HepG2 (cell line): ENCODE results near the gene AGTRAP. TPM values are rescaled to one million over a fixed set of nuclear protein-coding genes. Genes with fewer than 3 reads are reported as not detected.

Experiments
- ATAC-seq: fragments of 200-7000 bp; cut with Tn5 transposase; 3 replicates; pipeline ENCODE4 v1.9.1; 2020; ENCODE audit warnings: mild to moderate bottlenecking, moderate library complexity
- BruUV-seq: library from RNA; stranded (reverse); fragments of 400-500 nt; replicated peaks from 2 replicates; lab custom pipeline; 2021; lab: Mats Ljungman, UMichigan
- CTCF ChIA-PET: fragments of 300-600 bp; formaldehyde crosslinking; extraction: SDS; loops from one replicate; lab custom pipeline; 2021; ENCODE audit warnings: low total read pairs, inconsistent platforms, low intra/inter-chr PET ratio; lab: Yijun Ruan, JAX
- POLR2A ChIA-PET: fragments of 350-600 bp; sonication (Branson Sonifier 250); formaldehyde crosslinking; loops from one replicate; lab custom pipeline; 2020; ENCODE audit warnings: antibody characterized with exemption, inconsistent platforms; lab: Yijun Ruan, JAX
- DNase-seq: peaks from one replicate; pipeline ENCODE4 v3.0.0-alpha.2; 2015; ENCODE audit warnings: low spot score
- FAIRE-seq: peaks from 3 replicates; lab custom pipeline; 2011; peaks lifted over from hg19 to GRCh38; lab: Jason Lieb, UNC
- H2AFZ ChIP-seq: one replicate; pipeline ENCODE4 v1.6.1; 2011; ENCODE audit warnings: low read length, inconsistent platforms
- H3K27ac ChIP-seq: fragments of 300-600 bp; 3 replicates; pipeline ENCODE4 v1.8.0; 2011; ENCODE audit warnings: mixed run types, mild to moderate bottlenecking, mixed read lengths, low read length, inconsistent platforms; ENCODE audit not compliant: insufficient read depth; ENCODE audit errors: extremely low read length
- H3K27me3 ChIP-seq, 2 experiments: fragments of 200-600 bp in 1 of 2; 2 replicates in 1 of 2; 3 replicates in 1 of 2; pipeline versions ENCODE4 v1.6.0 to v1.8.0; 2011; ENCODE audit warnings: low read length in 2 of 2, mild to moderate bottlenecking in 2 of 2, moderate library complexity in 2 of 2, inconsistent platforms in 1 of 2; ENCODE audit not compliant: insufficient read depth in 2 of 2, control insufficient read depth in 1 of 2
- H3K36me3 ChIP-seq, 2 experiments: fragments of 200-600 bp in 1 of 2; replicated peaks in 1 of 2; 2 replicates in 1 of 2; 3 replicates in 1 of 2; pipeline versions ENCODE4 v1.5.1 to v1.8.0; 2011; ENCODE audit warnings: low read length in 2 of 2, inconsistent platforms in 1 of 2; ENCODE audit not compliant: insufficient read depth in 2 of 2, control insufficient read depth in 1 of 2
- H3K4me1 ChIP-seq: 2 replicates; pipeline ENCODE4 v1.5.1; 2012; ENCODE audit warnings: low read length, inconsistent platforms; ENCODE audit not compliant: insufficient read depth
- H3K4me2 ChIP-seq: 2 replicates; pipeline ENCODE4 v1.6.0; 2011; ENCODE audit warnings: low read depth, low read length, inconsistent platforms
- H3K4me3 ChIP-seq, 3 experiments: fragments of 200-600 bp in 1 of 3; sonication (generic), shearing (Covaris generic) in 1 of 3; replicated peaks in 1 of 3; 2 replicates each; pipeline ENCODE4 v1.5.1; 2011 to 2016; ENCODE audit warnings: low read length in 3 of 3, inconsistent platforms in 2 of 3, low read depth in 2 of 3, mild to moderate bottlenecking in 2 of 3, control low read depth in 1 of 3, mixed read lengths in 1 of 3; ENCODE audit not compliant: insufficient read depth in 1 of 3
- H3K79me2 ChIP-seq: one replicate; pipeline ENCODE4 v1.6.1; 2011; ENCODE audit warnings: low read length, inconsistent platforms; ENCODE audit not compliant: insufficient read depth
- H3K9ac ChIP-seq: 2 replicates; pipeline ENCODE4 v1.6.0; 2011; ENCODE audit warnings: mild to moderate bottlenecking, low read depth, low read length, inconsistent platforms; ENCODE audit not compliant: insufficient read depth
- H3K9me3 ChIP-seq: 2 replicates; pipeline ENCODE4 v1.5.1; 2012; ENCODE audit warnings: mild to moderate bottlenecking, low read length
- H4K20me1 ChIP-seq: 2 replicates; pipeline ENCODE4 v1.6.0; 2011; ENCODE audit warnings: inconsistent platforms, mild to moderate bottlenecking, low read length, moderate library complexity; ENCODE audit not compliant: insufficient read depth
- ARID5B ChIP-seq: IDR thresholded peaks from 2 replicates; pipeline ENCODE4 v1.4.0; 2020; ENCODE audit warnings: mild to moderate bottlenecking, missing genetic modification reagents
- HMG20A ChIP-seq: IDR thresholded peaks from 2 replicates; pipeline ENCODE4 v1.6.1; 2016; ENCODE audit warnings: borderline replicate concordance
- MLXIP ChIP-seq: sonication (generic); formaldehyde crosslinking; IDR thresholded peaks from 2 replicates; pipeline ENCODE4 v1.9.0; 2021; ENCODE audit warnings: missing genetic modification reagents, borderline replicate concordance
- RNF219 ChIP-seq: sonication (generic); formaldehyde crosslinking; IDR thresholded peaks from 2 replicates; pipeline ENCODE4 v1.5.0; 2020; ENCODE audit warnings: mild to moderate bottlenecking, missing genetic modification reagents
- SATB2 ChIP-seq: sonication (generic); formaldehyde crosslinking; IDR thresholded peaks from 2 replicates; pipeline ENCODE4 v1.5.0; 2020; ENCODE audit warnings: missing genetic modification reagents
- TBL1XR1 ChIP-seq: fragments of 150-350 bp; IDR thresholded peaks from 2 replicates; pipeline ENCODE4 v1.6.1; 2014; ENCODE audit warnings: borderline replicate concordance, low read length; ENCODE audit not compliant: partially characterized antibody
- TCF7L2 ChIP-seq: IDR thresholded peaks from 2 replicates; pipeline ENCODE4 v1.6.1; 2011; ENCODE audit warnings: mild to moderate bottlenecking, low read depth, low read length, moderate library complexity
- XRCC5 ChIP-seq: fragments of 200-400 bp; formaldehyde crosslinking; optimal IDR thresholded peaks from 2 replicates; pipeline ENCODE3; 2017; ENCODE audit warnings: mild to moderate bottlenecking, low read length
- YEATS2 ChIP-seq: sonication (generic); formaldehyde crosslinking; IDR thresholded peaks from 2 replicates; pipeline ENCODE4 v1.4.0; 2020; ENCODE audit warnings: missing genetic modification reagents, borderline replicate concordance
- ZBTB43 ChIP-seq: sonication (generic); formaldehyde crosslinking; conservative IDR thresholded peaks from 2 replicates; pipeline ENCODE4 v1.4.0; 2020; ENCODE audit warnings: missing genetic modification reagents
- ZNF577 ChIP-seq: sonication (generic); formaldehyde crosslinking; IDR thresholded peaks from 2 replicates; pipeline ENCODE4 v1.4.0; 2020; ENCODE audit warnings: mild to moderate bottlenecking, low read depth, missing genetic modification reagents, borderline replicate concordance
- ZNF772 ChIP-seq: sonication (generic); formaldehyde crosslinking; IDR thresholded peaks from 2 replicates; pipeline ENCODE4 v1.5.0; 2020; ENCODE audit warnings: mild to moderate bottlenecking, missing genetic modification reagents
- ZNF775 ChIP-seq: sonication (generic); formaldehyde crosslinking; IDR thresholded peaks from 2 replicates; pipeline ENCODE4 v1.4.0; 2020; ENCODE audit warnings: missing genetic modification reagents, mild to moderate bottlenecking, moderate library complexity, borderline replicate concordance
- WGBS: methylation state at CpG from one replicate; pipeline ENCODE4 v1.1.6; 2017; ENCODE audit warnings: low lambda C conversion rate; 5-methylcytosine and 5-hydroxymethylcytosine counted together
- in situ Hi-C: cut with HindIII; loops from 2 replicates; pipeline ENCODE4 v1.10.0; 2017; ENCODE audit warnings: low pct_unique_long_range_greater_than_20kb; ENCODE audit not compliant: extremely low pct_ligation_motif_present
- intact Hi-C: fragments of 100-400 bp; cut with micrococcal nuclease; formaldehyde crosslinking; loops from one replicate; pipeline ENCODE4 v1.10.0; 2022; ENCODE audit not compliant: unreplicated experiment
- polyA plus RNA-seq, 8 experiments: library from polyadenylated mRNA; depleted of rRNA in 3 of 8; stranded (reverse) in 7 of 8; unstranded in 1 of 8; fragments of >200 nt; fragmentation: Illumina TruSeq in 4 of 8; extraction: Trizol in 4 of 8; gene quantifications; 2 replicates each; pipeline versions ENCODE4 v1.2.1 to v1.2.3, GENCODE V29; 2011 to 2016; ENCODE audit warnings: low read depth in 4 of 8, missing spikeins in 1 of 8, mixed read lengths in 1 of 8; ENCODE audit not compliant: insufficient read depth in 1 of 8
- total RNA-seq, 5 experiments: library from RNA; depleted of rRNA; stranded (reverse); fragments of >200 nt; fragmentation: Illumina TruSeq; extraction: Trizol; gene quantifications; 2 replicates each; pipeline ENCODE4 v1.2.3, GENCODE V29; 2016; ENCODE audit warnings: low read depth in 1 of 5

AGTRAP gene
- total and polyA plus RNA-seq, 2 of the 13 experiments (the other 11 are each of a cell fraction or from before 2014, with no cell fraction given): 28.3 to 32.0 TPM

GRCh38 chr1:11753555-11754208 is 17.7 kb downstream of the AGTRAP start:
- ATAC-seq: peak; percentile 41
- intact Hi-C loops (no loop called here), in situ Hi-C loops (loop anchor here (10.0 kb wide), 1 partner anchor 59 kb away; the partner anchor contains the start of gene DRAXIN)
- ChIA-PET CTCF (no interaction called here), POLR2A (no interaction called here)
- no peak overlapping the region for H2AFZ ChIP-seq
- no peaks in the 10 kb centered on the region for H3K27me3 ChIP-seq
- no peak overlapping the region for H3K9ac ChIP-seq
- H3K9me3 ChIP-seq: no peaks in the 10 kb centered on the region
- WGBS: 10% methylated on average over 6 of the region's 7 CpGs
- no peak for FAIRE-seq
- H3K27ac ChIP-seq: no peak overlapping the region
- H3K4me2 ChIP-seq: no peak overlapping the region
- H3K36me3 ChIP-seq: peaks cover 0 to 4% of the 10 kb centered on the region in 2 experiments; a peak in 1 of 5 replicates
- no TSS peak for BruUV-seq
- H3K4me3 ChIP-seq: no peak overlapping the region
- H4K20me1 ChIP-seq: no peaks in the 10 kb centered on the region
- peaks cover 10% of the 10 kb centered on the region; the same call in 1 of the 2 replicates for H3K4me1 ChIP-seq
- H3K79me2 ChIP-seq: no peaks in the 10 kb centered on the region
- no peak for DNase-seq
- no peak for TF ChIP-seq SATB2
- no peak for TF ChIP-seq ZNF577
- no peak for TF ChIP-seq ZBTB43
- no peak for TF ChIP-seq TCF7L2
- no peak for TF ChIP-seq YEATS2 (CRISPR knock-in tag)
- TF ChIP-seq MLXIP (CRISPR knock-in tag): no peak
- no peak for TF ChIP-seq ZNF772 (CRISPR knock-in tag)
- TF ChIP-seq RNF219 (CRISPR knock-in tag): no peak
- no peak for TF ChIP-seq TBL1XR1
- TF ChIP-seq XRCC5: no peak
- no peak for TF ChIP-seq HMG20A
- no peak for TF ChIP-seq ZNF775 (CRISPR knock-in tag)
- TF ChIP-seq ARID5B (CRISPR knock-in tag): no peak
